ENCODE data around the gene ARHGAP1. TPM values are rescaled to one million over a fixed set of nuclear protein-coding genes. Genes with fewer than 3 reads are reported as not detected.
A peak's percentile ranks its signal among the peaks of the same experiment; 100 is the strongest.

The ARHGAP1 gene
- polyA plus RNA-seq, 2 of the 4 experiments (the other 2 are of a cell fraction), result 17.2 to 35.2 TPM

- TF ChIP-seq JUNB (IDR thresholded peaks at IDR 0.05) (no peak), HES2 (IDR thresholded peaks at IDR 0.05) (no peak), KDM1A (IDR thresholded peaks at IDR 0.05; ENCODE audit: low read depth) (no peak), RFX5 (IDR thresholded peaks at IDR 0.05) (no peak), MAX (IDR thresholded peaks at IDR 0.05) (no peak)
These were observed 20.9 kb downstream of the ARHGAP1 start (continued) for GRCh38 chr11:46679241-46680163.

- Histone ChIP-seq H3K9me3 (no peaks in the 10 kb centered on the region), H3K4me2 (no peak overlapping the region), H3K4me1 (peaks cover 19% of the 10 kb centered on the region), H3K27ac (no peak overlapping the region), H3K4me3 (no peak overlapping the region)
- ATAC-seq (no peak), FAIRE-seq (no peak), DNase-seq (ENCODE audit: low read depth in 1 of 2, low spot score in 1 of 2) (no peak)
- 96% methylated on average over 9 of the region's 9 CpGs for WGBS (ENCODE audit: missing lambda C conversion rate)
- no peak for TF ChIP-seq ZSCAN20 (CRISPR knock-in tag; IDR thresholded peaks at IDR 0.05)
- TF ChIP-seq JUNB (IDR thresholded peaks at IDR 0.05), result no peak
- TF ChIP-seq ZFP36 (IDR thresholded peaks at IDR 0.05; ENCODE audit: borderline replicate concordance, partially characterized antibody), result no peak
- no peak for TF ChIP-seq RNF2 (IDR thresholded peaks at IDR 0.05; ENCODE audit: borderline replicate concordance, low read depth)
- ChIA-PET CTCF (interaction anchor here (1.6 kb wide), 1 partner anchor 9 kb away, joined by 6 read pairs; no protein-coding TSS in a partner anchor), POLR2A (no interaction called here)
These were observed 21.7 kb downstream of the ARHGAP1 start for GRCh38 chr11:46678741-46679130.

- WGBS (ENCODE audit: missing lambda C conversion rate), result 75% methylated on average over 10 of the region's 10 CpGs
- CTCF ChIA-PET, result interaction anchor here (0.7 to 1.6 kb wide), 2 partner anchors 10 to 438 kb away, joined by 3 to 6 read pairs; no protein-coding TSS in a partner anchor
- DNase-seq (ENCODE audit: low read depth in 1 of 2, low spot score in 1 of 2) (peak in 1 of 2 experiments; percentile 30), FAIRE-seq (no peak), ATAC-seq (peak; percentile 28 to 57)
- peaks cover 16% of the 10 kb centered on the region for H3K4me1 ChIP-seq
- no peak overlapping the region for H3K4me2 ChIP-seq
- H3K4me3 ChIP-seq, result no peak overlapping the region
- POLR2A ChIA-PET, result no interaction called here
- H3K27ac ChIP-seq, result no peak overlapping the region
- H3K9me3 ChIP-seq, result no peaks in the 10 kb centered on the region
- TF ChIP-seq RAD21 (conservative IDR thresholded peaks at IDR 0.05 in 1 of 2, IDR thresholded peaks at IDR 0.05 in 1 of 2) (peak in 1 of 2 experiments; percentile 36; a peak in 2 of 5 replicates), KDM5A (IDR thresholded peaks at IDR 0.05) (no peak), TFCP2L1 (CRISPR knock-in tag; IDR thresholded peaks at IDR 0.05) (no peak), REST (IDR thresholded peaks at IDR 0.05) (no peak)
These were observed 22.3 kb downstream of the ARHGAP1 start for GRCh38 chr11:46677991-46678740.

- no peak overlapping the region for H3K4me3 ChIP-seq
- CTCF ChIA-PET, result interaction anchor here (0.7 to 1.6 kb wide), 2 partner anchors 11 to 437 kb away, joined by 3 to 6 read pairs; no protein-coding TSS in a partner anchor
- 91% methylated on average over 8 of the region's 8 CpGs for WGBS (ENCODE audit: missing lambda C conversion rate)
- FAIRE-seq (no peak), ATAC-seq (no peak; a peak in 1 of 6 replicates), DNase-seq (ENCODE audit: low read depth in 1 of 2, low spot score in 1 of 2) (no peak)
- H3K4me2 ChIP-seq, result no peak overlapping the region
- POLR2A ChIA-PET, result no interaction called here
- peaks cover 15% of the 10 kb centered on the region for H3K4me1 ChIP-seq
- no peak overlapping the region for H3K27ac ChIP-seq
- H3K9me3 ChIP-seq, result no peaks in the 10 kb centered on the region
- TF ChIP-seq RARB (CRISPR knock-in tag; IDR thresholded peaks at IDR 0.05) (no peak), MAZ (IDR thresholded peaks at IDR 0.05; ENCODE audit: borderline replicate concordance, low read depth, low read length) (no peak), HDAC2 (IDR thresholded peaks at IDR 0.05) (no peak), TFCP2L1 (CRISPR knock-in tag; IDR thresholded peaks at IDR 0.05) (no peak), GATA3 (IDR thresholded peaks at IDR 0.05; ENCODE audit: borderline replicate concordance) (no peak), RCOR1 (IDR thresholded peaks at IDR 0.05; ENCODE audit: low read depth, low read length) (no peak), KDM5A (IDR thresholded peaks at IDR 0.05) (no peak), ZC3H11A (IDR thresholded peaks at IDR 0.05) (no peak), MYC (IDR thresholded peaks at IDR 0.05; ENCODE audit: borderline replicate concordance, low read length) (no peak), CEBPB (IDR thresholded peaks at IDR 0.05) (no peak), ZNF302 (CRISPR knock-in tag; IDR thresholded peaks at IDR 0.05) (no peak), SREBF2 (IDR thresholded peaks at IDR 0.05) (no peak), E2F6 (IDR thresholded peaks at IDR 0.05; ENCODE audit: borderline replicate concordance, low read depth) (no peak)
These were observed 23.2 kb downstream of the ARHGAP1 start for GRCh38 chr11:46677169-46677568.
